D721Med (cell line): ENCODE measurements around the gene RIMBP2.
"Not testable (repeated sequence)": the region's sequence is repeated elsewhere in the genome, so short reads cannot be mapped to it uniquely, and the experiment has no call there.

Experiments
- DNase-seq: peaks from one replicate; pipeline ENCODE4 v3.0.0; 2011; ENCODE audit warnings: low spot score; ENCODE audit not compliant: insufficient read length
- FAIRE-seq: peaks from 2 replicates; lab custom pipeline; 2011; peaks lifted over from hg19 to GRCh38; lab: Jason Lieb, UNC
- CTCF ChIP-seq: IDR thresholded peaks from 2 replicates; pipeline ENCODE4 v1.5.1; 2012; ENCODE audit warnings: mild to moderate bottlenecking, control low read depth; ENCODE audit not compliant: insufficient read depth; ENCODE audit errors: missing control alignments

The RIMBP2 gene

GRCh38 chr12:130754234-130754901, 38.3 kb upstream of the RIMBP2 start:
- FAIRE-seq (no peak), DNase-seq (no peak)
- TF ChIP-seq CTCF, result no peak

GRCh38 chr12:130752692-130753230, 36.7 kb upstream of the RIMBP2 start:
- no peak for TF ChIP-seq CTCF
- no peak for DNase-seq
- FAIRE-seq, result no peak

GRCh38 chr12:130752037-130752436, 35.9 kb upstream of the RIMBP2 start:
- not testable (repeated sequence) for FAIRE-seq

GRCh38 chr12:130748786-130749185, 32.7 kb upstream of the RIMBP2 start:
- no peak for TF ChIP-seq CTCF
- FAIRE-seq (no peak), DNase-seq (no peak)

More at GRCh38 chr12:130752037-130752436, 35.9 kb upstream of the RIMBP2 start:
- DNase-seq, result not testable (repeated sequence)

GRCh38 chr12:130747867-130748740, 32.0 kb upstream of the RIMBP2 start:
- FAIRE-seq (peak; percentile 25), DNase-seq (peak; percentile 43)
- TF ChIP-seq CTCF, result peak; percentile 93

- no peak for TF ChIP-seq CTCF
- DNase-seq, result no peak
- FAIRE-seq, result no peak
These were observed 30.4 kb upstream of the RIMBP2 start for GRCh38 chr12:130746546-130746945.

GRCh38 chr12:130745921-130746320, 29.8 kb upstream of the RIMBP2 start:
- DNase-seq (no peak), FAIRE-seq (no peak)
- TF ChIP-seq CTCF, result no peak
